Measurements from ENCODE around the gene ZNF428.

The ZNF428 gene

DNA sequence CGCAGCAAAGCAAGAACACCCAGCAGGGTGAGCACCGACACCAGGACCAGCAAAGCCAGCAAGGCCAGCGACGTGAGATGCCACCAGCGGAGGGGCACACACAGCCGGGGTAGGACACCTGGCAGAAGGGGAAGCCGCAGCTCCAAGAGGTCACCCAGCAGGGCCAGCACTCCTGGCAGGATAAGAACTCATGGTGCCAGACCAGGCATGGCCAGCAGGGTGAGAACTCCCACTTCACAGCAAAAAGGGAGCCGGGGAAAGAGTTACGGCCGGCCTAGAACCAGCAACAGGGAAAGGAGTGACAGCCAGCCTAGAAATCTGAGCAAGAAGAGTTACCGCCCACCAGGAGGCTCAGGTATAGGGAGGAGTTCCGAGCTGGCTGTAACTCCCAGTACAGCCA, 7.1 kb downstream of the ZNF428 start:
- TF ChIP-seq, protein P1, sequence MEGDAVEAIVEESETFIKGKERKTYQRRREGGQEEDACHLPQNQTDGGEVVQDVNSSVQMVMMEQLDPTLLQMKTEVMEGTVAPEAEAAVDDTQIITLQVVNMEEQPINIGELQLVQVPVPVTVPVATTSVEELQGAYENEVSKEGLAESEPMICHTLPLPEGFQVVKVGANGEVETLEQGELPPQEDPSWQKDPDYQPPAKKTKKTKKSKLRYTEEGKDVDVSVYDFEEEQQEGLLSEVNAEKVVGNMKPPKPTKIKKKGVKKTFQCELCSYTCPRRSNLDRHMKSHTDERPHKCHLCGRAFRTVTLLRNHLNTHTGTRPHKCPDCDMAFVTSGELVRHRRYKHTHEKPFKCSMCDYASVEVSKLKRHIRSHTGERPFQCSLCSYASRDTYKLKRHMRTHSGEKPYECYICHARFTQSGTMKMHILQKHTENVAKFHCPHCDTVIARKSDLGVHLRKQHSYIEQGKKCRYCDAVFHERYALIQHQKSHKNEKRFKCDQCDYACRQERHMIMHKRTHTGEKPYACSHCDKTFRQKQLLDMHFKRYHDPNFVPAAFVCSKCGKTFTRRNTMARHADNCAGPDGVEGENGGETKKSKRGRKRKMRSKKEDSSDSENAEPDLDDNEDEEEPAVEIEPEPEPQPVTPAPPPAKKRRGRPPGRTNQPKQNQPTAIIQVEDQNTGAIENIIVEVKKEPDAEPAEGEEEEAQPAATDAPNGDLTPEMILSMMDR (IDR thresholded peaks at IDR 0.05; ENCODE audit: low read depth, low read length), result no peak
- no peak for DNase-seq (ENCODE audit: extremely low read depth, low read depth)

DNA sequence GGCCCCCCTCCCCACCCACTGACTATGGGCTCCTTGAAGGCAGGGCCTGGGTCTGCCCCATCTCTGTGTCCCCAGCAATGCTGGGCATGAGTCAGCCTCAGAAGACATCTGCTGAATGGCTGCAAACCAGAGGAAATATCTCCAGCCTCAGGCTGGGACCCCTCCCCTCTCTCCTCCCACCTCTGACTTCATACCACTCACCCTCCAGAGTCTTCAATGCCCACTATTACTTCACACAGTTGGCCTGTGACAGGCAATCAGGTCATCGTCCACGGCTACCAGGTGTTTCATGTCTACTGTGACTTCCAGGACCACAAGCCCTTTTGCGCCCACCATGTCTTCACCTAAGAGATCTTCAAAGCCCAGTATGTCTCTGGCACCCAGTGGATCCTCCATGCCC, 7.6 kb downstream of the ZNF428 start, which contains the start of gene SRRM5:
SRRM5 (plus strand) TSS at position 301 of the 400 bp plus-strand sequence; CDS start at position 335, 34 bp downstream.
- TF ChIP-seq, protein P1 (IDR thresholded peaks at IDR 0.05; ENCODE audit: low read depth, low read length), result no peak
- DNase-seq (ENCODE audit: extremely low read depth, low read depth), result no peak

DNA sequence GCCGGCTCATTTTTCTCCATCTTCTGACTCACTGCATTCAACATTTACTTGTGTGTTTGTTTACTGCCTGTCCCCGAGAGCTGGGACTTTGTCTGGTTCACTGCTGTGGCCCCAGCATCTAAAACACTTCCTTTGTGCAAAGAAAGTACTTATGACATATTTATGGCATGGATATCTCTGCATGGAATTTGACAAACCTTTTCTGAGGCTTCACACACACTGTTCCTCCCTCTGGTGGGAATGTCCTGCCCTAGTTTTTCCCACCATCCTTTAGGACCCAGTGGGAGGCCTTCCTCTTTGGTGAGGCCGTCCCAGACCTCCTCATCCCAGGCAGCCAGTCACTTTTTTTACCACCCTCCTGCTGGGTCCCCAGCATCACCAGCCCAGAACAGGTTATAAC, 8.9 kb downstream of the ZNF428 start:
- TF ChIP-seq, protein P1 (IDR thresholded peaks at IDR 0.05; ENCODE audit: low read depth, low read length), result no peak

DNA sequence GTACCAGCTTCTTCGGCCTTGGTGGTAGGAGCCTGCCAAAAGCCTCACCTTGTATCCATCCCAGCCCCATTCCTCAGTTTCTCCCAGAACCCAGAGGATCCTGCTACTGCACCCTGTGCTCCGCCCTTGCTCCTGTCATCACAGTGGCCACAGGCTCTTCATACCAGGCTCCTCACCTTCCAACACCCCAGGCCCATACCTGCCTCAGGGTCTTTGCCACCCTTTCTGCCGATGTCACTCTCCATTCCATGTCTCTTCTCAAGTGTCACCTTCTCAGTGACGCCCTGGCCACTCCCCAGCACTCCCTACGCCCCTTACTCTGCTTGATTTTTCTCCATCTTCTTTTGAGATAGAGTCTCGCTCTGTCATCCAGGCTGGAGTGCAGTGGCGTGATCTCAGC, 9.6 kb downstream of the ZNF428 start:
- no peak for DNase-seq (ENCODE audit: extremely low read depth, low read depth)
- TF ChIP-seq, protein P1 (IDR thresholded peaks at IDR 0.05; ENCODE audit: low read depth, low read length), result no peak

More for the DNA sequence above, 8.9 kb downstream of the ZNF428 start:
- no peak for DNase-seq (ENCODE audit: extremely low read depth, low read depth)

DNA sequence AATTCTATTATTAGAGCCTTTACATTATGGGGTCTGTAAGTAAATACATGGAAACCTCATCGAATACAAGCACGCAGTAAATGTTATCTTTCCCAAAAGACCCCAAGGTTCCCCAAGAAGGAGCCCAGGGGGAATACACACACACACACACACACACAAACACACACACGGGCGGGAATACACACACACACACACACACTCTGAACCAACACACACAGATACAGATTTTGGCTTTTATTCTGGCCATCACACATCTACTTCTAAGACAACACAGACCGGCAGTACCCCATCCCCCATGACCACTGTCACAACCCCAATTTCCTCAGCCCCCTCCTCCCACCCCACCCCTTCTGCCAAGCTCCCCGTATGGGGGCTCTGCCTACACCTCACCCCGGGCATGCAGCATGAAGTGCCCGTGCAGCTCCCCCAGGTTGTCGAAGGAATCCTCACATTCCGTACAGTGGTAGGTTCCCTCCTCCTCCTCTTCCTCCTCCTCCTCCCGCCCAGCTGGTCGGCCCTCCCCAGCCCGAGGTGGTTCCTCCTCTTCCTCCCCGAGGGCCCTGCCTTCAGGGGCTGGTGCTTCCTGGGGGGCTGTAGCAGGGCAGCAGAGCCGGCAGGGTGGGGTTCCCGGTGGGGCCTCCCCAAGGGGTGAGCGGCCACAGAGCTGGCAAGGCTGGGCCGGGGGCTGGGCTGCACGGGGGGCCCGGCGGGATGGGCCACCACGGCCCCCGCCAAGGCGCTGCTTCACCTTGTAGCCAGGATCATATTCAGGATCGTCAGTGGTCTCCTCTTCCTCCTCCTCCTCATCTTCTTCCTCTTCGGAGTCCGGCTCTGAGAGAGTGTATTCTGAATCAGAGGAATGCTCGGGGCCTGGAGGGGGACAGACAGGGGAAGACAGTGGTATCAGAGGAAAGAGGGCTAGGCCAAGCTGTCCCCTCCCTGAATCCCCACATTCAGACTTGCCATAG, 11.9 kb downstream of the ZNF428 start:
- no peak for DNase-seq (ENCODE audit: extremely low read depth, low read depth)
- TF ChIP-seq, protein P1 (IDR thresholded peaks at IDR 0.05; ENCODE audit: low read depth, low read length), result no peak

DNA sequence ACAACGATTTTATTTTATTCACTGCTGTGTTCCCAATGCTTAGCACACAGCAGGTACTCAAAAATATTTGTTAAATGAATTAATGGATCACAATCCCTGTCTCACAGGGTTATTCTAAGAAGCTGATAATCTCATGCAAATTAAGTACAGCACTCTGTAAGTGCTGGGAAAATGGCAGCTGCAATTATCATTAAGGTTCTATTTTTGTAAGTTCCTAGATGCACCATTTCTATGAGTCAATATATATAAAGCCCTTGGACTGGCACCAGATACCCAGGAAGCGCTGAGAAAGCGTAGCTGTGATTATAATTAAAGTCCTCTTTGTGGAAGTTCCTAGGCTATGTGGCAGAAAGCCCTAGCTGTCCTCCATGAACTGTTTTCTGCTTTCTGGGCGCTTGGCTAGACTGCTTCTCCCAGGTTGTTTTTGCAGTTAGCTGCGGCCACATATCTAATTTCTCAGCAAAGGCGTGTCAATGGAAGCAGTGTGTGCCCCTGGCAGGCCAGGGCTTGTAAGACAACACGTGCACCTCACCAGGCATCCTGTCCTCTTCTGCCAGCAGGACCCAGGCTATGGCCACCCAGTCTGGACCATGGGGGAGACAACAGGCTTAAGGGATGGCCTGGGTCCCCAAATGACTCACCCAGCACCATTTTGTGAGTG, 12.7 kb downstream of the ZNF428 start:
- TF ChIP-seq, protein P1 (IDR thresholded peaks at IDR 0.05; ENCODE audit: low read depth, low read length), result no peak
- DNase-seq (ENCODE audit: extremely low read depth, low read depth), result no peak

Data from AG09319 (cell line).